ENCODE measurements around the gene SBNO1.
"Not testable (repeated sequence)": the region's sequence is repeated elsewhere in the genome, so short reads cannot be mapped to it uniquely, and the experiment has no call there.

The SBNO1 gene

DNA sequence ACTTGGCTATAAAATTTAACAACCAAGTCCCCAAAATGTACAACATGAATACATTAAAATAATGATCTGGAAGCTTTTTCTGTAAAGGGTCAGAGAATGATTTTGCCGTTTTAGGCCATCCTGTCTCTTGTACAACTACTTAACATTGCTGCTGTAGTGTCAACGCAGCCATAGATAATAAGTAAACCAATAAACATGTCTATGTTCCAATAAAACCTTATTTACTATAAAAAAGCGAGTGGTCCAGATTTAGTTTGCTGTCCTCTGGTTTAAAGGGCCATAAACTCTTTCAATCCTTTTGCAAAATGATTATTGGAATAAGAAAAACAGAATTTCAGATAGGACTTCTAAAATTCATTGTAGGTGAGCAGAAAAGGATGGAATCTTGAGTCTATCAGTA is 29.2 kb downstream of the SBNO1 start:
- DNase-seq (ENCODE audit: low read depth), result no peak
- TF ChIP-seq, protein P1, sequence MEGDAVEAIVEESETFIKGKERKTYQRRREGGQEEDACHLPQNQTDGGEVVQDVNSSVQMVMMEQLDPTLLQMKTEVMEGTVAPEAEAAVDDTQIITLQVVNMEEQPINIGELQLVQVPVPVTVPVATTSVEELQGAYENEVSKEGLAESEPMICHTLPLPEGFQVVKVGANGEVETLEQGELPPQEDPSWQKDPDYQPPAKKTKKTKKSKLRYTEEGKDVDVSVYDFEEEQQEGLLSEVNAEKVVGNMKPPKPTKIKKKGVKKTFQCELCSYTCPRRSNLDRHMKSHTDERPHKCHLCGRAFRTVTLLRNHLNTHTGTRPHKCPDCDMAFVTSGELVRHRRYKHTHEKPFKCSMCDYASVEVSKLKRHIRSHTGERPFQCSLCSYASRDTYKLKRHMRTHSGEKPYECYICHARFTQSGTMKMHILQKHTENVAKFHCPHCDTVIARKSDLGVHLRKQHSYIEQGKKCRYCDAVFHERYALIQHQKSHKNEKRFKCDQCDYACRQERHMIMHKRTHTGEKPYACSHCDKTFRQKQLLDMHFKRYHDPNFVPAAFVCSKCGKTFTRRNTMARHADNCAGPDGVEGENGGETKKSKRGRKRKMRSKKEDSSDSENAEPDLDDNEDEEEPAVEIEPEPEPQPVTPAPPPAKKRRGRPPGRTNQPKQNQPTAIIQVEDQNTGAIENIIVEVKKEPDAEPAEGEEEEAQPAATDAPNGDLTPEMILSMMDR (IDR thresholded peaks at IDR 0.05; ENCODE audit: insufficient read depth, low read depth, low read length, missing control alignments), result no peak
- no peak overlapping the region for H3K4me3 ChIP-seq (ENCODE audit: low read length)

DNA sequence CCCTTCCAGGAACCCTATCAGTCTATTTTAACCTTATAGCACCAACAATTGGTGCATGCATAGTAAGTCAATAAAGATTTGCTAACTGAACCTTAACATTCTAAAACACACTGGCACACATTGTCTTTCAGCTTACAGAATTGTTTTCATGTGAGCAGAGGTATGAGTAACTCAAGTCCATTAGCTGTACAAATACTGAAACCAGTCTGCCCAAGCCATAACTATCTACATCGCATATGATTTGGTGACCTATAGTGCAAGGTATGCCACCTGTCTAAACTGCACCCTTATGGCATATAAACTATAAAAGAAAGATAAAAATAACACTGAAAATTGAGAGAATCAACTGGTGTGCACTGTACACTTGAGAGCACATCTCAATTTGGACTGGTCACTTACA is 34.8 kb downstream of the SBNO1 start:
- DNase-seq (ENCODE audit: low read depth), result no peak
- H3K4me3 ChIP-seq (ENCODE audit: low read length), result no peak overlapping the region
- TF ChIP-seq, protein P1 (IDR thresholded peaks at IDR 0.05; ENCODE audit: insufficient read depth, low read depth, low read length, missing control alignments), result no peak

DNA sequence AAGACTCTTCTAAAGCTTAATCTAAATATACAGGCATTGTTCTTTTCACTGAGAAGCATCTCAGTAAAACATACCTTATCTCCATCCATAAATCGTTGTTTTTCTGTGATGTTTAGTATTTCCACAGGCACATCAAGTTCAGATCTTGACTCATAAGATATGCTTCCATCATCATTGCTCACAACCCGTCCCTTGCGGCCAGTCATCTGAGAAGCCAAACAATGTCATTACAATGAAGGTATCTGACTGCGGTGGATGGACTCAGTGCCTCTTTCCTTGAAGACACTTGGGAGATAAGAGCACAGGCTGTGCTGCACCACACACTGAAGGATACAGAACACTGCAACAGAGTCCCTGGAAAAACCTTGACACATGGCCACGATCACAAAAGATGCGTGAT is 44.8 kb downstream of the SBNO1 start:
- H3K4me3 ChIP-seq (ENCODE audit: low read length), result no peak overlapping the region
- DNase-seq (ENCODE audit: low read depth), result no peak
- TF ChIP-seq, protein P1 (IDR thresholded peaks at IDR 0.05; ENCODE audit: insufficient read depth, low read depth, low read length, missing control alignments), result no peak

DNA sequence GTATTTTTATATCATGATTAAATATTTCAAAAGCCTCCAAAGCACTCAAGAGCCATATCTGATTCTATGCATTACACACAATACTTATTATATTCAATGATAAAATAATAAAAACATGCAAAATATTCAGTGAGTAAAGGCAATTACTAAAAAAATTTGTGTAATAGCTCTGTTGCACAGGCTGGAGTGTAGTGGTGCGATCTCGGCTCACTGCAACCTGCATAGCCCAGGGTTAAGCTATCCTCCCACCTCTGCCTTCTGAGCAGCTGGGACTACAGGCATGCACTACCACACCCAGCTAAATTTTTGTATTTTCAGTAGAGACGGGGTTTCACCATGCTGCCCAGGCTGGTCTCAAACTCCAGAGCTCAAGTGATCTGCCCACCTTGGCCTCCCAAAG is 45.4 kb downstream of the SBNO1 start:
- no peak overlapping the region for H3K4me3 ChIP-seq (ENCODE audit: low read length)
- TF ChIP-seq, protein P1 (IDR thresholded peaks at IDR 0.05; ENCODE audit: insufficient read depth, low read depth, low read length, missing control alignments), result no peak
- no peak for DNase-seq (ENCODE audit: low read depth)

DNA sequence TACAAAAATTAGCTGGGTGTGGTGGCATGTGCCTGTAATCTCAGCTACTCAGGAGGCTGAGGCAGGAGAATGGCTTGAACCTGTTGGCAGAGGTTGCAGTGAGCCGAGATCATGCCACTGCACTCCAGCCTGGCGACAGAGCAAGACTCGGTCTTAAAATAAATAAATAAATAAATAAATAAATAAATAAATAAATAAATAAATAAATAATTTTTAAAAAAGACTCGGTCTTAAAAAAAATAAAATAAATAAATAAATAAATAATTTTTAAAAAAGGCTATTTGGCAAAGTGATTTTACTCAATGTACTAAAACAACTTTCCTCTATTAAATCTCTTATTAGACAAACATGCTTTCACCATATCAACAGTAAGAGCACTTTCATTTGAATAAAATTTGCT is 51.6 kb downstream of the SBNO1 start:
- not testable (repeated sequence) for DNase-seq (ENCODE audit: low read depth); H3K4me3 ChIP-seq (ENCODE audit: low read length)

DNA sequence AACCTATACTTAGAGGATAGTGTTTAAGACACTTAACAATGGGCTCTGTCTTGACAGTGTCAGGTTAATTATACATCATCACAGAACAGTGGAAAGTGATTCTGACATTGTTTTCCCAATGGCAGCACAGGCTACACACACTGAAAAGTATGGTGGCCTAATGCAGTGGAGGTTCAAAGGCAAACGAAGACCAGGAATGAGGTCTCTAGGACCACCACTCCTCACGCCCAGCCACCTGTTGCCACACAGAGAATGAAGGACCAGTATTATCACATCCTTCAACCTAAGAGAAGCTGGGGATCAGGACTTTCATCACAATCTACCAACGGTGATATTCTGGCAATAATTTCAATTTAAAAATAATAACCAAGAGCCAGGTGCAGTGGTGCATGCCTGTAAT is 58.4 kb downstream of the SBNO1 start:
- no peak for DNase-seq (ENCODE audit: low read depth)
- TF ChIP-seq, protein P1 (IDR thresholded peaks at IDR 0.05; ENCODE audit: insufficient read depth, low read depth, low read length, missing control alignments), result no peak
- H3K4me3 ChIP-seq (ENCODE audit: low read length), result no peak overlapping the region

DNA sequence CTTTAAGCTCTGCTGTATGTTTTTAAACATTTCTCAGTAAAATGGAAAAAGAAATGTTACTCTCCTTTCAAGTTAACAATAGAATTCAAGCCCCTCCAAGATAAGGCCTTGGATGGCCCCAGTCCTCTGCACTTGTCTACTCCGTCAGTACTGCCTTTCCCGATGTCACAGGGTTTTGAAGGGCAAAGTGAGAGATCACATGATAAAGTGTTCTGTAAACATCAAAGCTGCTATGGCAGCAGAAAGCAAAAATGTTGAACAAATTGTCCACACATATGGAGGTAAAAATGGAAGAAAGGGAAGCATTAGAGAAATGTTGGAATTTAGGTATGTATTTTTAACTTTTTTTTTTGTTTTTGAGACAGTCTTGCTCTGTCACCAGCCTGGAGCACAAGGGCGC is 59.5 kb downstream of the SBNO1 start:
- TF ChIP-seq, protein P1 (IDR thresholded peaks at IDR 0.05; ENCODE audit: insufficient read depth, low read depth, low read length, missing control alignments), result no peak
- H3K4me3 ChIP-seq (ENCODE audit: low read length), result no peak overlapping the region
- DNase-seq (ENCODE audit: low read depth), result no peak

All from epithelial cell of esophagus (primary cell).